HG02885 (cell line): ENCODE results near the gene HIPK4.
"Not testable (repeated sequence)": the region's sequence is repeated elsewhere in the genome, so short reads cannot be mapped to it uniquely, and the experiment has no call there.

Source experiments
- ATAC-seq: cut with Tn5 transposase; IDR thresholded peaks from one replicate; pipeline ENCODE4 v1.9.1; 2021; ENCODE audit warnings: mild to moderate bottlenecking; ENCODE audit not compliant: unreplicated experiment, poor library complexity

HIPK4 gene, protein sequence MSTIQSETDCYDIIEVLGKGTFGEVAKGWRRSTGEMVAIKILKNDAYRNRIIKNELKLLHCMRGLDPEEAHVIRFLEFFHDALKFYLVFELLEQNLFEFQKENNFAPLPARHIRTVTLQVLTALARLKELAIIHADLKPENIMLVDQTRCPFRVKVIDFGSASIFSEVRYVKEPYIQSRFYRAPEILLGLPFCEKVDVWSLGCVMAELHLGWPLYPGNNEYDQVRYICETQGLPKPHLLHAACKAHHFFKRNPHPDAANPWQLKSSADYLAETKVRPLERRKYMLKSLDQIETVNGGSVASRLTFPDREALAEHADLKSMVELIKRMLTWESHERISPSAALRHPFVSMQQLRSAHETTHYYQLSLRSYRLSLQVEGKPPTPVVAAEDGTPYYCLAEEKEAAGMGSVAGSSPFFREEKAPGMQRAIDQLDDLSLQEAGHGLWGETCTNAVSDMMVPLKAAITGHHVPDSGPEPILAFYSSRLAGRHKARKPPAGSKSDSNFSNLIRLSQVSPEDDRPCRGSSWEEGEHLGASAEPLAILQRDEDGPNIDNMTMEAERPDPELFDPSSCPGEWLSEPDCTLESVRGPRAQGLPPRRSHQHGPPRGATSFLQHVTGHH

DNA sequence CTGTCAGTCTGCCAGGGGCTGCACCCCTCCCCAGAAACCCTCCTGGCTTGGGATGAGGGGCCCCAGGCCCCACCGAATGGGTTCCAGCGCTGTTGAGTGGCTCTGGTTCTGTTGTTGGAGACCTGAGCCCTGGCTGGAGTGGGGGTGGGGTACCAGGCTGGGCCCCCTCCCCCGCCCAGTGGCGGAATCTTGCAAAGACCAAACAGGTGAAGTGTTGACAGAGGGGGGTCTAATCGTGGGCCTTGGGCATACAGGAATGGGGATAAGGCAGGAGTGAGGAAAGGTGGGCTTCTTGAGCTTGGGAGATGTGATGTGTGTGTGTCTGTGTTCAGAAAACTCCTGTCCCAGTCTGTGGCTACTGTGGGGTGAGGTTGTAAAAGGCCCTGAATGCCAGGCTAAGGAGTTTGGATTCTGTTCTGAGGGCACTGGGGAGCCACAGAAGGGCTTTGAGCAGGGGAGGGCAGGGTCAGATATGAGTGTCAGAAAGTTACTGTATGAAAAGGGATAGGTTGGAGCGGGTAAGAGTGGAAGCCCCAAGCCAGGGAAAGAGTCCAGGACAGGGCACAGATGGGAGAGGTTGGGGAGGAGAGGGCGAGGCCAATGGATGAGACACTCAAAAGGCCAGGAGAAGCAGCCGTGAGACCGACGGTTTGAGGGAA is at the start of gene HIPK4:
TSS of gene HIPK4 (minus strand) at position 98 of the 659 bp plus-strand sequence. CDS start 279 bp downstream, outside the sequence.
- ATAC-seq: no peak

DNA sequence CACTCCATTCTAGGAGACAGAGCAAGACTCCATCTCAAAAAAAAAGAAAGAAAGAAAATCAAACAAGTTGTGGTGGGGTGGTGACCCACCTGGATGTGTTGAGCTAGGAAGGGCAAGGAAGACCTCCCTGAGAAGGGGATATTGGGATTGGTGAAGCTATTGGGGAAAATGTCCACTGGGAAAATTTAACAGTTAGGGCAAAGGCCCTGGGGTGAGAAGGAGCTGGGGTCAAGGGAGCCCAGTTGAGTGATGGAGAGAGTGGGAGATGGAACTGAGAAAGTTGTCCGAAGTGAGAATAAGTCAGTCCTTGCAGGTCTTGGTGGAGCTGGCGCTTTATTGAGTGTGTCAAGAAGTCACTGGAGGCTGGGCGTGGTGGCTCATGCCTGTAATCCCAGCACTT is 48.3 kb upstream of the HIPK4 start:
- ATAC-seq: no peak

DNA sequence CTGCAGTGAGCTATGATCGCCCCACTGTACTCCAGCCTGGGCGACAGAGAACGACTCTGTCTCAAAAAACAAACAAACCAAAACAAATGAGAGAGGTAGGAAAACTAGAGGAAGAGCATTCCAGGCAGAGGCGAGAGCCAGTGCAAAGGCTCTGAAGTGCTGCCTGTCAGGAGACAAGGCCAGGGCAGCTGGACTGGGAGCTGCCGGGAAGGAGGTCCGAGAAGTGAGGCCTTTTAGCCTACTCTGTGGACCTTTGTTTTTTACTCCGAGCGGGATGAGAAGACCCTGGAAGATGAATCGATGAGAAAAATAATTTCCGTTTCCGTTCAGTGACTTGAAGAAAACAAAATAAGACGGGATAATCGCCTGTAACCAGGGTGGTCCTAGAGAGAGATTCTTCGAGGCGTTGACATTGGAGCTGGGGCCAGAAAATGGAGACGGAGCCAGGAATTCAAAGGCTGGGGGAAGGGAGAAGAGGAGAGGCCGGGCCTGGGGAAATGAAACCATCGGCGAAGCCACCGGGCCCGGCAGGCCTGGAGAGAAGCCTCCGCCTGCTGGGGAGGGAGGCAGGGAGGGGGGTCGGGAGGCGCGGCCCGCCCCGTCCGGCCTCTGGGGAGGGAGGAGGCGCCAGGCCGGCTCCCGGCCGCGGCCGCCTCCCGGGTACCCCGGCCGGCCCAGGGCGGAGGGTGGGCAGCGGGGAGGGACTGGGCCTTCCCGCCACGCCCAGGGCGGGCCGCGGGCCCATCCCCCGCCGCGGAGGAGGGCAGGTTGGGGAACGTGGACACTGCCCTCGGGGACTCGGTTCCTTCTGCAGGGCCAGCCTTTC is 43.6 kb upstream of the HIPK4 start:
- peak; percentile 67 for ATAC-seq

DNA sequence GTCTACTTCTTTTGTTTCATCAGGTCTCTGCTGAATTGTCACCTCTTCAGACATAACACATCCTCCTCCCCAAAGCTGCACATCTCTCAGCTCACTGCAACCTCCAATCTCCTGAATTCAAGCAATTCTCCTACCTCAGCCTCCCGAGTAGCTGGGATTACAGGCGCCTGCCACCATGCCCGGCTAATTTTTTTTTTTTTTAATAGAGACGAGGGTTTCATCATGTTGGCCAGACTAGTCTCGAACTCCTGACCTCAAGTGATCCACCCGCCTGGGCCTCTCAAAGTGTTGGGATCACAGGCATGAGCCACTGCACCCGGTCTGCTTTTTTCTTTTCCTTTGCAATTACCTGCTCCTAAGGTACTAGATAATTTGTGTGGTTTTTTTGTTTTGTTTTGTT is 42.8 kb upstream of the HIPK4 start:
- not testable (repeated sequence) for ATAC-seq

DNA sequence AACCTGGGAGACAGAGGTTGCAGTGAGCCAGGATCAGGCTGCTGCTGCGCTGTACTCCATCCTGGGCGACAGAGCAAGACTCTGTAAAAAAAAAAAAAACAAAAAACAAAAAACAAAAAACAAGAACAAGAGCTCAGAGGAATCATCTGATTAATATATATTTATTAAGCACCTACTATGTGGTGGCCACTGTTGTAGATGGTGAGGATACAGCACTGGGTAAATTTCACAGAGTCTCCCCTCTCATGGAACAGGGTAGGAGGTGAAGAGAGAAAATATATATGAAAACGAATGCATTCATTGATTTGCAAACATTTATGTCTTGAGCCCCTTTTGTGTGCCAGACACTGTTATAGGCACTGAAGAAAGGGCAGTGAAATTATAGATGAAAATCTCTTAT is 41.7 kb upstream of the HIPK4 start:
- ATAC-seq: no peak

DNA sequence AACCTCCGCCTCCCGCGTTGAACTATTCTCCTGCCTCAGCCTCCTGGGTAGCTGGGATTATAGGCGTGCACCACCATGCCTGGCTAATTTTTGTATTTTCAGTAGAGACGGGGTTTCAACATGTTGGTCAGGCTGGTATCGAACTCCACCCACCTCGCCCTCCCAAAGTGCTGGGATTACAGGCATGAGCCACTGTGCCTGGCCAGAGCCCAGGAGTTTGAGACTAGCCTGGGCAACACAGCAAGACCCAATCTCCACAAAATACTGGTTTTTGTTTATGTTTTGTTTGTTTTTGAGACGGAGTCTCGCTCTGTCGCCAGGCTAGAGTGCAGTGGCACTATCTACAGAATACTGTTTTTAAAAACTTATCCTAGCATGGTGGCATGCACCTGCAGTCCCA is 40.3 kb upstream of the HIPK4 start:
- ATAC-seq: not testable (repeated sequence)

DNA sequence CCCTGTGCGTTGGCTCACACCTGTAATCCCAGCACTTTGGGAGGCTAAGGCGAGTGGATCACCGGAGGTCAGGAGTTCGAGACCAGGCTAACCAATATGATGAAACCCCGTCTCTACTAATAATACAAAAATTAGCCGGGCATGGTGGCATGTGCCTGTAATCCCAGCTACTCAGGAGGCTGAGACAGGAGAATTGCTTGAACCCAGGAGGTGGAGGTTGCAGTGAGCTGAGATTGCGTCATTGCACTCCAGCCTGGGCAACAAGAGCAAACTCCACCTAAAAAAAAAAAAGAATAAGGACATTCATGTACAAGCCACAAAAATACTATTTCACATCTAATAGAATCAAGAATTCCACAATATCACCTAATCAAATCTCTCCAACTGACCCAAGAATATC is 38.2 kb upstream of the HIPK4 start:
- ATAC-seq: not testable (repeated sequence)

DNA sequence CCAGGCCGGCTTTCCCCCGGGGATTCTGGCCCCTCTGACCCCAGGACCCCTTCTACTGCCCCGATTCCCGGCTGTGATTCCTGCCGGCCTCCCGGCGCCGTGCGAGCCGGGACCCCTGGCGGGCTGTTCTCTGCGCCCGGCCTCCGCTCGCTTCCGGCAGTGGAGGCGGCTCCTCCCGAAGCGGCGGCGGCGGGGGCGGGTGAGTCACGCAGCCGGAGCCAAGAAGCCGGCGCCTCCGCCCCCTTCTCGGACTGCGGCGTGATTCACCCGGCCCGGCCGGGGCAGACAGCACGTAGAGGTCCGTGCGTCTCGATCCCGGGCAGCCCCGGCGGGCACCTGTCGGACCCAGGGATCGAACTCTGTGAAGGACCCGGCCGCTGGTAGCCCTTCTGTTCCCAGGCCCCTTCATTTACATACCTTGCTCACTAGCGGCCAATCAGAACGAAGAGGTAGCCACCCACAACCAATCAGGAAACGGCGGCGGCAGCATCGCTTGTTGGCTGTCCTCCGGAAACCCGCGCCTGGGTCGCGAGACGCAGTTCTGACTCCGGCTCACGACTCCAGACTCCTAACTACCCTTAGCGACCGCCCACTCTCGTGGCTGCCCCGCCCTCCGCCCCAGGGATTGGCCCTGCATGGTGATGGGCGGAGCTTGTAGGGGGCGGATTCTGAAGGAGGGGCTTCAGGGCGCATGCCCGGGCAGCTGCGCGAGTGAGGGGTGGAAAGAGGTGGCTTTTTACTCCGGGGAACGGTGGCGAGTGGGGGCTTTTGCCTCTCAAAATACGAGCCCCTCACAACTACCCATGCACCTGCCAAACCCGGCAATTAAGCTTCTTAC is 35.7 kb upstream of the HIPK4 start, which contains the start of gene SERTAD1:
TSS of gene SERTAD1 (minus strand) at position 543 of the 838 bp plus-strand sequence. CDS start 2,446 bp downstream, outside the sequence.
- ATAC-seq: peak; percentile 85

DNA sequence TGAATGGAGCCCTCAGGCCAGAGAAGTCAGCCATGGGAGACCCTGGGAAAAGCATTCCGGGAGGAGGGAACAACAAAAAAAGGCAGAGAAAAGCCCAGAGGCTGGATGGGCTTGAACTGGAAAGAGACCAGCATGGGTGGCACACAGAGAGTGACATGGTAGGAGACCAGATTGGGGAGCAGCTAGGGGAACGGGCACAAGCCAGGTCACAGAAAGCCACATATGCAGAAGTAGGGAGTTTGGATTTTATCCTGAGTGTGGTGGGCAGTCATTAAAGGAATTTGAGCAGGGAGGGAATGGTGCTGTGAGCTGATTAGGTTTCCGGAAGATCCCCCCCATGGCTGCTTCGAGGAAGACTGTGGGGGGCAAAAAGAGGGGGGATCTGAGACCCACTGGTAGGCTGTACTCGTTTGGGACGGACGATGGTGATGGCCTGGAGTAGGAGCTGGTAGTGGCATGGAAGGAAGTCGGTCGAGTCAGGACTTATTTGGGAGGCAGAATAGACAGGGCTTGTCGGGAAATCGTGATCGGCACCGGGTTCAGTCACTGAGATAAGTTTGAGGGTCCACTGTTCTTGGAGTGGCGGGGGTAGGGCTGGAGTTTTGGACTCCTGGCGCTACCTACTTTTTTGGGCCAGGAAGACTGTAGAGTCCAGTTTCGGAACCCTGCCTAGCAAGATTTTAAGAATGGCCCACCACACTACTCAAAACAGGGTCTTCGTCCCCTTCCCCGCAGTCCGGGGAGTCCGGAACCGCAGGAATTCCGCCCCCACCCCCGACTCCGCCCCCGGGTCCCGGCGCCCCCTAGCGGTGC is 34.9 kb upstream of the HIPK4 start:
- ATAC-seq: no peak

DNA sequence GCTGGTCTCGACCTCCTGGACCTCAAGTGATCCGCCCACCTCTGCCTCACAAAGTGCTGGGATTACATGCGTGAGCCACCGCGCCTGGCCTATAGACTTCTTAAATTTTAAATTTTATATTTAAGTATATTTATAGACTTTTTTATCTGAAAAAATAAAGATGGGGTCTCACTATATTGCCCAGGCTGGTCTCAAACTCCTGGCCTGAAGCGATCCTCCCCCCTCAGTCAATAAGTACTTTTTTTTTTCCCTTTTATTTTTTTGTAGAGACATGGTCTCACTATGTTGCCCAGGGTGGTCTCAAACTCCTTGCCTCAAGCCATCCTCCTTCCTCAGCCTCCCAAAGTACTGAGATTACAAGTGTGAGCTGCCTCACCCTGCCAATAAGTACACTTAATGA is 34.0 kb upstream of the HIPK4 start:
- ATAC-seq: no peak

DNA sequence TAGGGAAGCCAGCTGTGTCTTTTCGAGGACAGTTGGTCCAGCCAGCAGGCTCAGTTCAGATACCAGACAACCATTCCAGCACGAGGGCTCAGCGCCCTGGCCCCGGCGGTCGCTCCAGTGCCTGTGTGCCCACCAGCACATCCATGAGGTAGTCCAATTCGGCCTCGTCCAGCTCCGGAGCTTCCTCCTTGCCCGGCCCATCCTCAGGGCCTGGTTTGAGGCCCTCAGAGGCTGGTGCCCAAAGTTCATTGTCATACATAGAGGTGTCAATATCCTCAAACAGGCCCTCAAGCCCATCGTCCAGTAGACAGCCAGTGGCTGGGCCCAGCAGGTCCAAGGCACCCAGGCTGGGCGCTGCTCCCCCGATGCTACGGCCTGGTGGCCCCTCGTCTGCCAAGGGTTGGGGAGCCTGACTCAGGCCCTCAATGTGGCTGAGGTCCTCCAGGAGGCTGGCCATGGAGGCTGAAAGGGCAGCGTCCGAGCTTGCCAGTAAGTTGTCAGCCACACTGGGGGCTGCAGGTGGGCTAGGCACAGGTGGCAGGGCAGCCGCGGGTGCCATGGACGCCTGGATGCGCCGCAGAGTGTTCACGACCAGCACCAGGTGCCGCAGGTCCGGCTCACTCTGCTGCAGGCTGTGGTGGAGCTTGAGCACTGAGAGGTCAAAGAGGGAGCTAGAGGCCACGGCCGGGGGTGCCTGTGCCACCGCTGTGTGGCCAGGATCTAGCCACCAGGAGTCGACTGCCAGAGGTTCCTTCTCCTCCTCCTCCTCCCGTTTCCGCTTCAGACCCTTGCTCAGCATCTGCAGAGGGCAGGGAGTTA is 33.0 kb upstream of the HIPK4 start:
- no peak for ATAC-seq

DNA sequence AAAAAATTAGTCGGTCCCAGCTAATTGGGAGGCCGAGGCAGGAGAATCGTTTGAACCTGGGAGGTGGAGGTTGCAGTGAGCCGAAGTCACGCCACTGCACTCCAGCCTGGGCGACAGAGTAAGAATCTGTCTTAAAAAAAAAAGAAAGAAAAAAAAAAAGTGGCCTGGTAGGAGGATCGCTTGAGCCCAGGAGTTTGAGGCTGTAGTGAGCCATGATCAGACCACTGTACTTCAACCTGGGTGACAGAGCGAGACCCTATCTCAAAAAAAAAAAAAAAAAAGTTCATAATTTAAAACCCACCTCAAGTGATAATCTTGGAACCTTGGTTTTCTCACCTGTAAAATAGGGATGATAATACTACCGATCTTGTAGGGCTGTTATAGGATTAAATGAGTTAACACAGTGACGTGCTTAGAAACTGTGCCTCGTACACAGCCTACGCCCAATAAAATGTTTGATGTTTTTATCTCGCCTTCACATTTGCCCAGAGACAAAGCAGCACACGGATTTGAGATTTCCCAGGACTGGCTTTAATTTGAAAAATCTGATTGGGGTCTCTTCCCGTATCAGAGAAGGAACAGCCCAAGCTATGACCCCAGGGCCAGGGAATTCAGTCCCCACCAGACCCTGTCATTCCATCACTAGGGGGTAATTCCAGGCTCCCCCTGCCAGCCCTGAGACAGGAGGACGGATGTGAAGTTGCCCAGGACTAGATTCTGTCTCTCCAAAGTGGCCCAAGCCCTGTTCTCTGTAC is 32.2 kb upstream of the HIPK4 start:
- ATAC-seq: no peak

DNA sequence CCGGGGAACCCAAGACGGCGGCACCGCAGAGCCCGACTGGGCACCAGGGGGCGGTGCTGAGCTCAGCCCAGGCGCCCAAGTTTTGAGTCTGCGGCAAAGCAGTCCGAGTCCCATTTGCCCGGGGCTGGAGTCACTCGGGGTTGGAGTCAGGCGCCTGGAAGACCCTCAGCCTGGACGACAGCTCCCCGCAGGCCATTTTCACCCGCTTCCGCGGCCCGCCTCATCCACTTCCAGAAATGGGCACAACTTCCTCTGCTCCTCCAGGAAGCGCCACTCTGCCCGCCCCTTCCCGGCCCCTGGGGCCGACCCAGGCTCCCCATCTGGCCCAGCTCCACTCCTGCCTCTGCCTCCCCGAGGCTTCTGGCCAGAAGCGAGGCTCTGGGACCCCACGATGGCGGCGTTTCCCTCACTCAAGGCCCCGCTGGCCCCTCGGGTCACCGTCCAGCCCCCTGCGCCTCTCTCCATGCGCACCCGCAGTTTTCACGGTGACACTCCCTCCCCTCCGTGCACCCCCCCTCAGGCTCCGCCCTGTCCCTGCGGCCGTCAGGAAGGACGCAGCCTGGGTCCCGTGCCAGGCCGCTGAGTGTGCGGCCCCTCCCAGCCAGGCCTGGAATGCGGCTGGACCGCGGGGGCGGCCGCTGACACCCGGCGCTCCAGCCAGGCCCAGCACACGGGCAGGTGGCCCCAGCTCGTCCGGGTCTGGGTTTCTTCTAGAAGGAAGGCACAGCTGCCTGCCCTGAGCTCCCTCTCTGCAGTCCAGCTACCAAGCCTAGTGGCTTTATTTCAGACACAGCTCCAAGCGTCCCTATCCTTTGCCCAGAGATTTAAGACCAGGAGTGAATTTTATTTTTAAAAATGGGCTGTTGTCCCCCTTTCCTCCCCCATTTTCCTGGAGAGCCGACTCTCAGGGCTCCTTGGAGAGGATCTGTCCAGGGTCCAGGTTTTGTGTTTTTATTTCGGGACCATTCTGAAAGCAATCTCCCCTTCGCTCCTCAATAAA is 31.1 kb upstream of the HIPK4 start:
- ATAC-seq: peak; percentile 44

DNA sequence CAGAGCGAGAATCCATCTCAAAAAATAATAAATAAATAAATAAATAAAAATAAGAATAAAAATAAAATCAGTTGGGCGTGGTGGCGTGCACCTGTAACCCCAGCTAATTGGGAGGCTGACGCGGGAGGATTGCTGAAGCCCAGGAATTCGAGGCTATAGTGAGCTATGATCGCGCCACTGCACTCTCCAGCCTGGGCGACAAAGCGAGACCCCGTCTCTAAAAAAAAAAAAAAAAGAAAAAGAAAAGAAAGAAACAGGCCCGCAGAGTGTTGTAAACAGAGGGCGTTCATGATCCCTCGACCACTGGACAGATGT is 30.4 kb upstream of the HIPK4 start:
- ATAC-seq: no peak

DNA sequence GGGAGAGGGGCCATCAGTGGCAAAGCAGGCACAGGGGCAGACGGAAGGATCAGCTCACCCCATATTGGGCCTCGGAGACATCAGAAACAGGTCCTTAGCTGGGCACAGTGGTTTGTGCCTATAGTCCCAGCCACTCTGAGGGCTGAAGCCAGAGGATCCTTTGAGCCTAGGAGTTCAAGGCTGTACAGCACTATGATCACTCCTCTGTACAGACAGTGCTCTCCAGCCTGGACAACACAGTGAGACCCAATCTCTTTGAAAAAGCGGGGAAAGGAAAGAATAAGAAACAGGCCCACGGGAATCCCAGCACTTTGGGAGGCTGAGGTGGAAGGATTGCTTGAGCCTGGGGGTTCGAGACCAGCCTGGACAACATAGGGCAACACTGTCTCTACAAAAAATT is 29.8 kb upstream of the HIPK4 start:
- no peak for ATAC-seq

DNA sequence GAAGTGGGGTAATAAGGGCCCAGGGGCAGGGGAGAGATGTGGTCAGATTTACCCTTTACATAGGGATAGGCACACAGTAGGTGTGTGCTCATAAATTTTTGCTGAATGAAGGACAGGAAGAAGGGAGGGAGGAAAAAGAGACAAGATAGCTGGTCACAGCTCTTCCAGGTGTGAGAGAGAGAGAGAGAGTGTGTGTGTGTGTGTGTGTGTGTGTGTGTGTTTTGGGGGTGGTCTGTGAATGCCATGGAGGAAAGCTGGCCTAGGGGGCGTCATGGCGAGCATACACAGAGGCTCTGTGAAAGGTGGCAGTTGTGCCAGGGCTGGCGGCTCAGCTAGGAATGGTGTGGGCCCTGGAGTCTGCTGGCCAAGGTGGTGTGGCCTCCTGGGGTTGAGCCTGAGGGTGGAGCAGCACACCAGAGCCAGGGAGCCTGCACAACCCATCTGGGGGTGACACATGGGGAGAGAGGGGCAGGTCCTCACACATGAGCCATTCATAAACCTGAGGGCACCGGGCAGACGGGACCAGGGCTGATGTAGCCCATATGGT is 29.2 kb upstream of the HIPK4 start:
- no peak for ATAC-seq
